IPS-18a (cell line): Measurements from ENCODE around the gene CARMIL1.

ENCODE experiments used
- H3K27ac ChIP-seq: one replicate; pipeline ENCODE4 v1.5.1; 2013; ENCODE audit warnings: low read length
- H3K27me3 ChIP-seq: one replicate; pipeline ENCODE4 v1.6.1; 2013; ENCODE audit warnings: mild to moderate bottlenecking, low read length; ENCODE audit not compliant: control insufficient read depth, insufficient read depth
- H3K36me3 ChIP-seq: one replicate; pipeline ENCODE4 v1.6.1; 2013; ENCODE audit warnings: low read depth, low read length; ENCODE audit not compliant: control insufficient read depth
- H3K4me1 ChIP-seq: one replicate; pipeline ENCODE4 v1.6.1; 2013; ENCODE audit warnings: low read depth, low read length; ENCODE audit not compliant: control insufficient read depth
- H3K4me3 ChIP-seq: one replicate; pipeline ENCODE4 v1.5.1; 2013; ENCODE audit warnings: low read length
- H3K9ac ChIP-seq: one replicate; pipeline ENCODE4 v1.6.1; 2013; ENCODE audit warnings: mild to moderate bottlenecking, low read length, moderate library complexity
- H3K9me3 ChIP-seq: one replicate; pipeline ENCODE4 v1.6.1; 2013; ENCODE audit warnings: low read depth, low read length; ENCODE audit not compliant: control insufficient read depth

Gene CARMIL1

GRCh38 chr6:25341923-25342619 lies 62.9 kb downstream of the CARMIL1 start:
- peak overlapping the region; percentile 11 for H3K4me3 ChIP-seq
- H3K36me3 ChIP-seq = no peaks in the 10 kb centered on the region
- H3K27ac ChIP-seq = peak overlapping the region; percentile 22
- H3K9ac ChIP-seq = no peak overlapping the region
- H3K9me3 ChIP-seq = no peaks in the 10 kb centered on the region
- H3K4me1 ChIP-seq = peaks cover 24% of the 10 kb centered on the region
- H3K27me3 ChIP-seq = no peaks in the 10 kb centered on the region

GRCh38 chr6:25342802-25343201 lies 63.6 kb downstream of the CARMIL1 start:
- Histone ChIP-seq H3K9ac (no peak overlapping the region), H3K4me1 (peaks cover 24% of the 10 kb centered on the region), H3K27me3 (no peaks in the 10 kb centered on the region), H3K36me3 (no peaks in the 10 kb centered on the region), H3K4me3 (no peak overlapping the region), H3K9me3 (no peaks in the 10 kb centered on the region), H3K27ac (no peak overlapping the region)

- Histone ChIP-seq H3K4me3 (no peak overlapping the region), H3K9ac (no peak overlapping the region), H3K27ac (no peak overlapping the region), H3K36me3 (no peaks in the 10 kb centered on the region), H3K9me3 (no peaks in the 10 kb centered on the region), H3K27me3 (no peaks in the 10 kb centered on the region), H3K4me1 (peaks cover 24% of the 10 kb centered on the region)
Observed at GRCh38 chr6:25343984-25344383, 64.8 kb downstream of the CARMIL1 start.

GRCh38 chr6:25344827-25345226 lies 65.7 kb downstream of the CARMIL1 start:
- Histone ChIP-seq H3K9me3 (no peaks in the 10 kb centered on the region), H3K36me3 (no peaks in the 10 kb centered on the region), H3K4me1 (peaks cover 24% of the 10 kb centered on the region), H3K9ac (no peak overlapping the region), H3K4me3 (no peak overlapping the region), H3K27me3 (no peaks in the 10 kb centered on the region), H3K27ac (no peak overlapping the region)

- H3K4me3 ChIP-seq = no peak overlapping the region
- no peaks in the 10 kb centered on the region for H3K9me3 ChIP-seq
- no peak overlapping the region for H3K27ac ChIP-seq
Observed at GRCh38 chr6:25346064-25346463, 66.9 kb downstream of the CARMIL1 start.

GRCh38 chr6:25350573-25350972 lies 71.4 kb downstream of the CARMIL1 start:
- Histone ChIP-seq H3K4me1 (no peaks in the 10 kb centered on the region), H3K4me3 (no peak overlapping the region)

More at GRCh38 chr6:25346064-25346463, 66.9 kb downstream of the CARMIL1 start:
- no peaks in the 10 kb centered on the region for H3K27me3 ChIP-seq
- no peak overlapping the region for H3K9ac ChIP-seq
- H3K4me1 ChIP-seq = peaks cover 16% of the 10 kb centered on the region
- H3K36me3 ChIP-seq = no peaks in the 10 kb centered on the region

GRCh38 chr6:25351485-25351884 lies 72.3 kb downstream of the CARMIL1 start:
- H3K9me3 ChIP-seq = no peaks in the 10 kb centered on the region
- no peaks in the 10 kb centered on the region for H3K36me3 ChIP-seq
- no peak overlapping the region for H3K4me3 ChIP-seq
- H3K27ac ChIP-seq = no peak overlapping the region
- H3K27me3 ChIP-seq = no peaks in the 10 kb centered on the region
- no peak overlapping the region for H3K9ac ChIP-seq
- H3K4me1 ChIP-seq = no peaks in the 10 kb centered on the region

More at GRCh38 chr6:25350573-25350972, 71.4 kb downstream of the CARMIL1 start:
- Histone ChIP-seq H3K27me3 (no peaks in the 10 kb centered on the region), H3K9ac (no peak overlapping the region), H3K36me3 (no peaks in the 10 kb centered on the region), H3K27ac (no peak overlapping the region), H3K9me3 (no peaks in the 10 kb centered on the region)

- no peaks in the 10 kb centered on the region for H3K4me1 ChIP-seq
- no peaks in the 10 kb centered on the region for H3K27me3 ChIP-seq
- H3K36me3 ChIP-seq = no peaks in the 10 kb centered on the region
- H3K9ac ChIP-seq = no peak overlapping the region
- H3K9me3 ChIP-seq = no peaks in the 10 kb centered on the region
- no peak overlapping the region for H3K27ac ChIP-seq
- H3K4me3 ChIP-seq = no peak overlapping the region
Observed at GRCh38 chr6:25352285-25352684, 73.1 kb downstream of the CARMIL1 start.

- H3K9me3 ChIP-seq = no peaks in the 10 kb centered on the region
- peaks cover 4% of the 10 kb centered on the region for H3K4me1 ChIP-seq
- H3K4me3 ChIP-seq = no peak overlapping the region
- H3K36me3 ChIP-seq = no peaks in the 10 kb centered on the region
- H3K9ac ChIP-seq = no peak overlapping the region
- no peak overlapping the region for H3K27ac ChIP-seq
- no peaks in the 10 kb centered on the region for H3K27me3 ChIP-seq
Observed at GRCh38 chr6:25354078-25354932, 75.1 kb downstream of the CARMIL1 start.

- no peak overlapping the region for H3K27ac ChIP-seq
- H3K4me1 ChIP-seq = peaks cover 6% of the 10 kb centered on the region
- no peak overlapping the region for H3K9ac ChIP-seq
Observed at GRCh38 chr6:25359191-25359861, 80.2 kb downstream of the CARMIL1 start.

GRCh38 chr6:25359891-25360290 lies 80.7 kb downstream of the CARMIL1 start:
- H3K4me3 ChIP-seq = no peak overlapping the region
- H3K27ac ChIP-seq = no peak overlapping the region
- H3K9me3 ChIP-seq = no peaks in the 10 kb centered on the region
- H3K9ac ChIP-seq = no peak overlapping the region
- H3K27me3 ChIP-seq = no peaks in the 10 kb centered on the region
- H3K4me1 ChIP-seq = peaks cover 6% of the 10 kb centered on the region
- H3K36me3 ChIP-seq = no peaks in the 10 kb centered on the region

More at GRCh38 chr6:25359191-25359861, 80.2 kb downstream of the CARMIL1 start:
- no peak overlapping the region for H3K4me3 ChIP-seq
- H3K36me3 ChIP-seq = no peaks in the 10 kb centered on the region
- H3K27me3 ChIP-seq = no peaks in the 10 kb centered on the region
- no peaks in the 10 kb centered on the region for H3K9me3 ChIP-seq
